Right lobe of liver (tissue), 4 donors: ENCODE data around the gene HDAC4.

Experiments used
- CTCF ChIP-seq, 4 donors: fragments of 200-600 bp in 3 of 4; fragments of 450-650 bp in 1 of 4; IDR thresholded peaks; one replicate each; pipeline versions ENCODE4 v1.5.1 to v1.8.0; 2016 to 2022; ENCODE audit warnings: antibody characterized with exemption in 4 of 4, mild to moderate bottlenecking in 2 of 4
- POLR2A ChIP-seq: fragments of 450-650 bp; IDR thresholded peaks from one replicate; pipeline ENCODE4 v1.6.1; 2017; ENCODE audit warnings: antibody characterized with exemption, mild to moderate bottlenecking
- donor health status: DM: no; HTN: no; CAD: no.
- donor health status: DM: no; HTN: no; CAD: no.
- donor health status: DM: no; HTN: yes; CAD: no.

- TF ChIP-seq CTCF (IDR thresholded peaks at IDR 0.05) (no peak), POLR2A (no peak)
Observed at GRCh38 chr2:239131521-239131920, 269.3 kb downstream of the HDAC4 start.
